ENCODE results near the gene ANKS1B. TPM values are rescaled to one million over a fixed set of nuclear protein-coding genes. Genes with fewer than 3 reads are reported as not detected.

Gene ANKS1B
- total RNA-seq, 2 experiments from 2014 or later = not detected

DNA sequence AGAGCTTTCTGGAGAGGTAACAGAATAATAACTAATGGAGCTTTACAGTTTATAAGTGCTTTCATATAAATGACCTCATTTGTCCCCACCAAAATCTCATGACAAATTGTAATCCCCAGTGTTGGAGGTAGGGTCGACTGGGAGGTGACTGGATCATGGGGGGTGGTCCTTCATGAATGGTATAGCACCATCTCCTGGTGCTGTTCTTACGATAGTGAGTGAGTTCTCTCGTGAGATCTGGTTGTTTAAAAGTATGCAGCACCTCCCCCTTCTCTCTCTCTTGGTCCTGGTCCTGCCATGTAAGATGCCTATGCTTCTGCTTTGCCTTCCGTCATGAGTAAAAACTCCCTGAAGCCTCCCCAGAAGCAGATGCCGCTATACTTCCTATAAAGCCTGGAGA lies 760.5 kb downstream of the ANKS1B start:
- Mint-ChIP-seq H3K27me3 (ENCODE audit: low read depth) (no peaks in the 10 kb centered on the region), H3K36me3 (ENCODE audit: low read depth) (no peaks in the 10 kb centered on the region), H3K4me3 (no peak overlapping the region), H3K27ac (no peak overlapping the region), H3K4me1 (ENCODE audit: low read depth) (no peaks in the 10 kb centered on the region), H3K9me3 (peaks cover 4% of the 10 kb centered on the region)
- CTCF ChIA-PET = no interaction called here
- intact Hi-C loops (cut with micrococcal nuclease) = no loop called here
- DNase-seq = no peak

DNA sequence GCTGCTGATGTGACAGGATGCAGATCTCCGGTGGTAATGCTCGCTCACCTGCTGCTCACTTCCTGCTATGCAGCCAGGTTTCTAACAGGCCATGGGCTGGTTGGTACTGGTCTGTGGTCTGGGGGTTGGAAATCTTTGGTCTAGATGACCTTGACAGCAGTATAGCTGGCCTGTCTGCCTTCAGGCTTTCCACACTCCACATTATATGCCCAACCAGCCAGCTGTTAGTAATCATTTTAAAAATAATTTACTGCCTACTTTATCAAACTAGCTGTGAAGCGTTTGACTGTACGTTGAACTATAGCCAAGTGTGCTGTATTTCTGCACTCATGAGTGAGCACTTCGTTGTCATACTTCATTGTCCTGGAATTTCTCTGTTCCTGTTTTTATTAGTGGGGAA lies 761.2 kb downstream of the ANKS1B start:
- intact Hi-C loops (cut with micrococcal nuclease) = no loop called here
- DNase-seq = no peak
- Mint-ChIP-seq H3K4me1 (ENCODE audit: low read depth) (no peaks in the 10 kb centered on the region), H3K27ac (no peak overlapping the region), H3K36me3 (ENCODE audit: low read depth) (no peaks in the 10 kb centered on the region), H3K9me3 (peaks cover 4% of the 10 kb centered on the region), H3K4me3 (no peak overlapping the region), H3K27me3 (ENCODE audit: low read depth) (no peaks in the 10 kb centered on the region)
- CTCF ChIA-PET = no interaction called here

DNA sequence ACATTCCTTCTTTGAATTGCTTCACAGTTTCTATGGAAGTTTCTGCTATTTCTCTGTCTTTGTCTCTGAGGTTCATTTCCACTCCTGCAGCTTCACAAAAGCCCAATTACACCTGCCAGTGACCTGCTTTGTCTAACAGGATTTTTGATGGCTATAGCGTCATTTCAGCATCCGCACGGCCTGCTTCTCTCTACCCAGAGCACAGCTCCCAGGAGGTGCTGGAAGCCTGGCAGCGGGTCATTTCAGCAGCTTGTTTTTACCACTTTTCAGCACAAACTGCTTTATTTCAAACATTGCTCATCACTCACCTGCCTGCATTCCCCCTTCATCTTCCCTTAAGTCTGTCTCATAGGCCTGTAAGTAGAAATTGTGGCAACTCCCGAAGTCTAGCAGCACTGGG lies 771.7 kb downstream of the ANKS1B start:
- CTCF ChIA-PET = no interaction called here
- Mint-ChIP-seq H3K9me3 (peaks cover 4% of the 10 kb centered on the region), H3K36me3 (ENCODE audit: low read depth) (no peaks in the 10 kb centered on the region), H3K27me3 (ENCODE audit: low read depth) (no peaks in the 10 kb centered on the region), H3K27ac (no peak overlapping the region), H3K4me1 (ENCODE audit: low read depth) (no peaks in the 10 kb centered on the region), H3K4me3 (no peak overlapping the region)
- no peak for DNase-seq
- intact Hi-C loops (cut with micrococcal nuclease) = no loop called here

DNA sequence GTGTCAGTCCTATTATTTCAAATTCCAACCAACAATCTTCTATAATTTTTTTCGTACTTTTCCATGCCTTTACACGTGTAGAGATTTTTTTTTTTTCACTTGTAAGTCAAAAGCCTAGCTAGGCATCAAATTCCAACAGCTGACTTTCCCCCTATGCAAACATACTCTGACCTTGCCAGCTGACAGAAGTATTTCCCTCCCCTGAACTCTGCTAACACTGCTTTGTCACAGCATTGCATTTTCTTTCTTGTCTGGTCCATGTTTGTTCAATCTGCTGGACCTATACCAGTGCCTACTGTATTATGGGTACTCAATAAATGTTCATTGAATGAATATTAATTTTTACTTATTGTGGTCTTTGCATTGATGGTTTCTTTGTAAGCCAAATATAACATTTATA lies 772.5 kb downstream of the ANKS1B start:
- no peaks in the 10 kb centered on the region for H3K36me3 Mint-ChIP-seq (ENCODE audit: low read depth)
- H3K9me3 Mint-ChIP-seq = peaks cover 4% of the 10 kb centered on the region
- H3K4me3 Mint-ChIP-seq = no peak overlapping the region
- intact Hi-C loops (cut with micrococcal nuclease) = no loop called here
- H3K4me1 Mint-ChIP-seq (ENCODE audit: low read depth) = no peaks in the 10 kb centered on the region
- H3K27me3 Mint-ChIP-seq (ENCODE audit: low read depth) = no peaks in the 10 kb centered on the region
- H3K27ac Mint-ChIP-seq = no peak overlapping the region
- no peak for DNase-seq
- CTCF ChIA-PET = no interaction called here

DNA sequence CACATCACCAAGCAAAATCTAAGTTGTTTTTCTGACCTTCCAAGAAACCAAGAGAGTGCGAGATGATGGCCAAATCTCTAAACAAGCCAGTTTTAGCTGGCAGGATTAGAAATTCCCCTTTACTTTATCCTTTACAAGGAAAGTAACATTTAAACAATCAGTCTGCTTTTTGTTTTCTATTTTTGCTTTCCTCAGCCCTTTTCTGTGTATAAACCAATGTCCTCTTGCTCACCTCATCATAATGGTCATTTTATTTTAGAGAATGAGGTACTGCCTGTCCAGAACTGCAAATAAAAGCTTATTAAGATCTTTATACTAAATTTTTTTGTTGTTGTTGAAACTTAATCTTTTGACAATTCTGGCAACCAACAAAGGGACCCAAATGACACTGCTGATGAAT lies 779.6 kb downstream of the ANKS1B start:
- DNase-seq = no peak
- intact Hi-C loops (cut with micrococcal nuclease) = no loop called here
- CTCF ChIA-PET = no interaction called here
- no peaks in the 10 kb centered on the region for H3K36me3 Mint-ChIP-seq (ENCODE audit: low read depth)
- no peak overlapping the region for H3K4me3 Mint-ChIP-seq
- H3K27ac Mint-ChIP-seq = no peak overlapping the region
- H3K27me3 Mint-ChIP-seq (ENCODE audit: low read depth) = no peaks in the 10 kb centered on the region
- H3K4me1 Mint-ChIP-seq (ENCODE audit: low read depth) = no peaks in the 10 kb centered on the region
- no peaks in the 10 kb centered on the region for H3K9me3 Mint-ChIP-seq

DNA sequence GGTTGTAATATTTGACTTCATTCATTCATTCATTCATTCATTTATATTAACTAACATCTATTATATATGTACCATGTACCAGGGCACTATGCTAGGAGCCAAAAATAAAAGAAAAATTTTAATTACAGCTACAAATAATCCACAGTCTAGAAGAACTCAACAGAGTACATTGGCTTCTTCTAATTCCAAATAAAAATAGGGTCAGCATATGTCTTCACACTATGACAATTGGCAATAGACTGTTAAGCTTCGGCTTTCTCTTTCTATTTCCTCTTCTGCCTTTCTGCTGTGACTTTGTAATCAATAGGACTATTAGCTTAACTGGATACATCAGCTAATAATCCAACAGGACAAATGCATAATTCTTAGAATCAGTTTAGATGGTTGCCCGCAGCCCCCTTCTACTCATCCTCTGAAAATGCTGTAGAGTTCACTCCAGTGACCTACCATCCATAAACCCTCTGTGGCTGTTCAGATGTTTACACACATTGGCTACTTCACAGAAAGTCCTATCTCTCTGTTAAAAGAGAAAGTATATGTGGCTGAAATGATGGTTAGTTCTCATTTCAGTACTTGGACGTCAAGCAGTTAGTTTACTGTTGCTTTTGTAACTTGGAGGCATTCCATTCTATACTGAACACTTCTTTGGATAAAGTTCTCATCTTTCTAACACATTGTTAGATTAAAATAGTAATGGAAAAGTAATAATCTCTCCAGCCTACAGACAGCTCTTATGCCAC lies 782.7 kb downstream of the ANKS1B start:
- no peaks in the 10 kb centered on the region for H3K36me3 Mint-ChIP-seq (ENCODE audit: low read depth)
- H3K4me1 Mint-ChIP-seq (ENCODE audit: low read depth) = no peaks in the 10 kb centered on the region
- H3K9me3 Mint-ChIP-seq = no peaks in the 10 kb centered on the region
- DNase-seq = no peak
- H3K27me3 Mint-ChIP-seq (ENCODE audit: low read depth) = no peaks in the 10 kb centered on the region
- no peak overlapping the region for H3K4me3 Mint-ChIP-seq
- CTCF ChIA-PET = interaction anchor here (1.1 kb wide), 1 partner anchor 160 kb away, joined by 3 read pairs; no protein-coding TSS in a partner anchor
- no peak overlapping the region for H3K27ac Mint-ChIP-seq
- intact Hi-C loops (cut with micrococcal nuclease) = no loop called here

DNA sequence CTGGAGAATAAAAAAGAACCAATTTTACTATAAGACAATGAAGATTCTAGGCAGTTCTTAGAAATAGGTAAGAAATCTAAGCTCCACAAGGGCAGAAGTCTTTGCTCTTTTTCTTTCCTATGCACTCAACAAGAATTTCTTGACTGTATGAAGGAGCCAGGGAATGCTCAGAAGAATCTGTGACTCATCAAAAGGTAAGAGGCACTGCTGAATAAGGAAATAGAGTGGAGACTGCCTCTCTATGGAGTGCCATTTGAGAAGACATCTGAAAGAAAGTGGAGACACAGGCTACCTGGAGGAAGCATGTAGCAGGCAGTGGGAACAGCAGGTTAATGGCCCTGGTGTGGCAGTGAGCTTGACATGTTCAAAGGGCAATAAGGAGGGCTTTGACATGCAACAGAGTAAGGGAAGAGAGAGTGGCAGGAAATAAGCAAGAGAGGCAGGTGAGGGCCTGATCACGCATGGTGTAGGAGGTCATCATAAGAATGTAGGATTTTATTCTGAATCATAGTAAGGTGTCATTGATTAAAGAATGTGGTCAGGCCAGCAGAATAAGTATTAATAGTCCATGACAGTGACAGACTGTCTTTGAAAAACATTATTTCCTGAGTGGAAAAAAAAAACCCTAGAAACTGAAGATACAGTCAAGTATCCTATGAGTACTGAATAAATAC lies 783.9 kb downstream of the ANKS1B start:
- H3K4me1 Mint-ChIP-seq (ENCODE audit: low read depth) = no peaks in the 10 kb centered on the region
- intact Hi-C loops (cut with micrococcal nuclease) = no loop called here

DNA sequence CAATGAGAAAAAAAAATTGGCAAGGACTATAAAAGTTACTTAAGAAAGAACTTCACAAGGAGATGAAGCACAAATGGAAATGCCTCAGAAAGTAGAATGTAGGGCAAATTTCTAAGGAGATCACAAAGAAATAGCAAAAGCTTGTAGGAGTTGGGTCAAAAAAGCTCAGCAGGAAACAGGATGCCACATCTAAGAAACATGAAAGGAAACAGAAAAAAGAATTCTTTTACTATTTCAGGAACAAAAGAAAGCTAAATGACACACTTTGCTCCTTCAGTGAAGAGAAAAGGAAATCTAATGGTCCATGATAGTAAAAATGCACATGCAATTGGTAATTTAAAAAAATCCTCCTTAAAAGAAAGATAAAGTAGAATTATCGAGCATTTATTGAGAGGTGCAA lies 789.3 kb downstream of the ANKS1B start:
- H3K36me3 Mint-ChIP-seq (ENCODE audit: low read depth) = no peaks in the 10 kb centered on the region
- H3K9me3 Mint-ChIP-seq = peaks cover 5% of the 10 kb centered on the region
- no peak overlapping the region for H3K27ac Mint-ChIP-seq
- no peaks in the 10 kb centered on the region for H3K4me1 Mint-ChIP-seq (ENCODE audit: low read depth)
- H3K27me3 Mint-ChIP-seq (ENCODE audit: low read depth) = no peaks in the 10 kb centered on the region
- no peak for DNase-seq
- intact Hi-C loops (cut with micrococcal nuclease) = no loop called here
- H3K4me3 Mint-ChIP-seq = no peak overlapping the region
- CTCF ChIA-PET = interaction anchor here (0.7 kb wide), 1 partner anchor 959 kb away, joined by 4 read pairs; no protein-coding TSS in a partner anchor

More for the DNA sequence above, 783.9 kb downstream of the ANKS1B start:
- H3K36me3 Mint-ChIP-seq (ENCODE audit: low read depth) = no peaks in the 10 kb centered on the region
- CTCF ChIA-PET = interaction anchor here (1.1 kb wide), 1 partner anchor 158 kb away, joined by 3 read pairs; no protein-coding TSS in a partner anchor
- no peak for DNase-seq
- no peak overlapping the region for H3K4me3 Mint-ChIP-seq
- H3K9me3 Mint-ChIP-seq = no peaks in the 10 kb centered on the region
- no peak overlapping the region for H3K27ac Mint-ChIP-seq
- H3K27me3 Mint-ChIP-seq (ENCODE audit: low read depth) = no peaks in the 10 kb centered on the region

DNA sequence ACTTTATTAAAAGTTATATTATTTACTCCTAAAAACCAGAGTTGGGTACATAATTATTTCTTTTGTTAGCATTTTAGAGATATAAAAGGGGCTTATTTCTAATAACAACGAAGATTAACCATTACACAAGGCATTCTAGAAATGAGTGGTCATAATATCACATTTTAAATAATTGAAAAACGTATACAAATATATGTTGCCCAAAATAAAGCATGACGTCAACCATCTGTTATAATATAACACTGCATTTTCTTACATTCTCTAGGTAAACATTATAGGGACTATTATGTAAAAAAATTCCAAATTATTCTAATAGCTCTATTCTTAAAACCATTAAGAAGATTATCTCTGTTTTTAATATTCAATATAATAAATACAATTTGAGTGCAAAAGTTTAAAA lies 792.2 kb downstream of the ANKS1B start:
- Mint-ChIP-seq H3K27ac (no peak overlapping the region), H3K9me3 (peaks cover 5% of the 10 kb centered on the region), H3K4me3 (no peak overlapping the region), H3K27me3 (ENCODE audit: low read depth) (no peaks in the 10 kb centered on the region), H3K36me3 (ENCODE audit: low read depth) (no peaks in the 10 kb centered on the region), H3K4me1 (ENCODE audit: low read depth) (no peaks in the 10 kb centered on the region)
- DNase-seq = no peak
- CTCF ChIA-PET = no interaction called here
- intact Hi-C loops (cut with micrococcal nuclease) = no loop called here

DNA sequence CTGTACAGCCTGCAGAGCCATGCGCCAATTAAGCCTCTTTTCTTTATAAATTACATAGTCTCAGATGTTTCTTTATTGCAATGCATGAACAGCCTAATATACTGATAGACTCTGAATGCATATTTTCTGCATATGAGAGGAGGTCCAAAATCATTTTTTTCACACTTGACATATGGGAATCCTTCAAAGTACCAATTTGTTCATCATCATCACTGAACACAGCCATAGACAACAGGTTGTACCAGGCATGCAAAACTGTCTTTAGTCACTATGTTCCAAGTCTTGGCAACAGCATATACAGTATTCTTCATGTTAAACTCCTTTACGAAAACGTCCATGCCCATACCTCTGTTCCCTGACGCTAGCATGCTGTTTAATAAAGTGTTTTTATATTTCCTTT lies 807.9 kb downstream of the ANKS1B start:
- DNase-seq = no peak
- Mint-ChIP-seq H3K4me3 (no peak overlapping the region), H3K27ac (no peak overlapping the region), H3K36me3 (ENCODE audit: low read depth) (no peaks in the 10 kb centered on the region), H3K27me3 (ENCODE audit: low read depth) (peaks cover 2% of the 10 kb centered on the region), H3K9me3 (no peaks in the 10 kb centered on the region), H3K4me1 (ENCODE audit: low read depth) (no peaks in the 10 kb centered on the region)
- CTCF ChIA-PET = no interaction called here
- intact Hi-C loops (cut with micrococcal nuclease) = no loop called here

DNA sequence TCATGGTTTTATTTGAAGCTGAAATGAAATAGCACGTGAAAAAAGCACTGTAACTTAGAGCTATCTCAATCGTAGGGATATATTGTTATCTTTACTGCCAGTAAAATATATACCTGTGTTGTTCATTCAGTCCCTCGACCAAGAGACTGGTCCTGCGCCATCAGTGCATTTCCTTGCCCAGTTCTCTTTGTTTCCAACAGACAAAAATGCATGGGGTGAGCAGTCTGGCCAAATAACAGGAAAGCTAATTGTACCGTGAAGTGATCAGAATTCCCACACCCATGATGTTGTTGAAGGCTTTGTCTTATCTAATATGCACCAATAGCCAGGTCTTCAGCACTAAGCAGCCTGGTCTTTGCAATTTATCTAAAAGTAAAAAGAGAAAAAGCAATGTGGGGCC lies 814.3 kb downstream of the ANKS1B start:
- Mint-ChIP-seq H3K4me1 (ENCODE audit: low read depth) (no peaks in the 10 kb centered on the region), H3K9me3 (no peaks in the 10 kb centered on the region), H3K27ac (no peak overlapping the region), H3K36me3 (ENCODE audit: low read depth) (no peaks in the 10 kb centered on the region), H3K27me3 (ENCODE audit: low read depth) (no peaks in the 10 kb centered on the region), H3K4me3 (no peak overlapping the region)
- no peak for DNase-seq
- intact Hi-C loops (cut with micrococcal nuclease) = no loop called here
- CTCF ChIA-PET = no interaction called here

DNA sequence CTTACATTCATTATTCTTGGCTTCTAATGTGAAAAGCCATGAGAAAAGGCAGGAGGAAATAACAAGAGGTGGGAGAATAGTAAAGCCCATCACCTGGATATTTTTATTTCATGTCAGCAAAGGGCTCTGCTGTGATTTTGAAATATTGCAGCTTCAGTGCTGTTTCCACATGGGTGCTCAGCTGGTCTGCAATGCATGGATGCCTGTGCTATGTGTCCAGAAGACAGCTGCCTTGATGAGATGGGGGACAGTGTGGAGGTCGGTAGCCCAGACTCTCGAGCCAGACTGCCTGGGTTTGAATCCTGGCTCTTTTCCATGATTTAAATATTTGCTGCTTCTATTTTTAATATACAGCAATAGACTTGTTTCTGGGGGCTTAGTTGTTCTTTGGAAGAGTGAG lies 814.7 kb downstream of the ANKS1B start:
- no peak overlapping the region for H3K4me3 Mint-ChIP-seq
- H3K27ac Mint-ChIP-seq = no peak overlapping the region
- no peaks in the 10 kb centered on the region for H3K36me3 Mint-ChIP-seq (ENCODE audit: low read depth)
- intact Hi-C loops (cut with micrococcal nuclease) = no loop called here
- no peak for DNase-seq
- CTCF ChIA-PET = no interaction called here
- no peaks in the 10 kb centered on the region for H3K4me1 Mint-ChIP-seq (ENCODE audit: low read depth)
- H3K27me3 Mint-ChIP-seq (ENCODE audit: low read depth) = no peaks in the 10 kb centered on the region
- H3K9me3 Mint-ChIP-seq = no peaks in the 10 kb centered on the region

DNA sequence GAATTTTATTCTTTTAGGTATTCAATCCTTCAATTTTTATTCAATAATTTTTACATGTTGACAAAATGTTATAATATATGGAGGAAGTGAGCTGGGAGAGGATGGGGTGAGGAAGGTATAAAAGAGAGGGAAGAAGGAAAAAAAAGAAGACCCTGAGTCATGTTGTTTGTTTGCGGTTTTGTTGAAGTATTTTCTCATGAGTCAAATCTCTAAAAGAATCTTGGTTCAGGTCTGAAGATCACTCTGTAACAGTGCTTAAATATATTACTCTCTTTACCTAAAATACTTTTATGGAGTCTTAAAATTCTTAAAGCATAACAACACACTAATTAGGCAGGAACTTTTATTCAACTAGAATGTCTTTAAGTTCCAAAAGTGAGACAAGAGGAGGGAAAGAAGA lies 826.8 kb downstream of the ANKS1B start:
- intact Hi-C loops (cut with micrococcal nuclease) = no loop called here
- H3K27ac Mint-ChIP-seq = no peak overlapping the region
- no peak for DNase-seq
- no peaks in the 10 kb centered on the region for H3K27me3 Mint-ChIP-seq (ENCODE audit: low read depth)
- no peaks in the 10 kb centered on the region for H3K36me3 Mint-ChIP-seq (ENCODE audit: low read depth)
- no peak overlapping the region for H3K4me3 Mint-ChIP-seq
- H3K4me1 Mint-ChIP-seq (ENCODE audit: low read depth) = no peaks in the 10 kb centered on the region
- peaks cover 3% of the 10 kb centered on the region for H3K9me3 Mint-ChIP-seq
- CTCF ChIA-PET = no interaction called here

Measured in activated naive CD4-positive, alpha-beta T cell treated with anti-CD3 and anti-CD28 coated beads for 36 hours (primary cell).